Astrocyte (in vitro differentiated cells and primary cell): ENCODE measurements around the gene SF3B2. TPM values are rescaled to one million over a fixed set of nuclear protein-coding genes. Genes with fewer than 3 reads are reported as not detected.

Experiments
- DNase-seq: peaks from one replicate; pipeline ENCODE4 v3.0.0-alpha.2; 2010; ENCODE audit warnings: low read depth
- FAIRE-seq: peaks from 2 replicates; lab custom pipeline; 2011; peaks lifted over from hg19 to GRCh38; lab: Jason Lieb, UNC
- H2AFZ ChIP-seq: 2 replicates; pipeline ENCODE4 v1.6.0; 2012; ENCODE audit warnings: low read depth, low read length, inconsistent platforms
- H3K27ac ChIP-seq: 2 replicates; pipeline ENCODE4 v1.5.1; 2011; ENCODE audit warnings: low read depth, low read length, inconsistent platforms
- H3K27me3 ChIP-seq: 2 replicates; pipeline ENCODE4 v1.6.0; 2011; ENCODE audit warnings: low read length, inconsistent platforms; ENCODE audit not compliant: insufficient read depth
- H3K36me3 ChIP-seq: 2 replicates; pipeline ENCODE4 v1.5.1; 2011; ENCODE audit warnings: low read length, inconsistent platforms; ENCODE audit not compliant: insufficient read depth
- H3K4me1 ChIP-seq: 2 replicates; pipeline ENCODE4 v1.5.1; 2011; ENCODE audit warnings: low read length, inconsistent platforms; ENCODE audit not compliant: insufficient read depth
- H3K4me2 ChIP-seq: 2 replicates; pipeline ENCODE4 v1.6.0; 2012; ENCODE audit warnings: low read length, inconsistent platforms
- H3K4me3 ChIP-seq: 2 replicates; pipeline ENCODE4 v1.5.1; 2011; ENCODE audit warnings: low read depth, mild to moderate bottlenecking, low read length, inconsistent platforms; ENCODE audit not compliant: insufficient read depth
- H3K79me2 ChIP-seq: 2 replicates; pipeline ENCODE4 v1.6.0; 2012; ENCODE audit warnings: mild to moderate bottlenecking, low read length, inconsistent platforms; ENCODE audit not compliant: insufficient read depth
- H3K9ac ChIP-seq: 2 replicates; pipeline ENCODE4 v1.6.0; 2012; ENCODE audit warnings: mild to moderate bottlenecking, low read length, inconsistent platforms
- H3K9me3 ChIP-seq: 2 replicates; pipeline ENCODE4 v1.5.1; 2012; ENCODE audit warnings: low read depth, mild to moderate bottlenecking, low read length, inconsistent platforms; ENCODE audit not compliant: insufficient read depth
- H4K20me1 ChIP-seq: 2 replicates; pipeline ENCODE4 v1.6.0; 2012; ENCODE audit warnings: low read length, inconsistent platforms; ENCODE audit not compliant: insufficient read depth
- H3K27ac Mint-ChIP-seq: one replicate; pipeline ENCODE4 v1.8.0; 2021; ENCODE audit warnings: mild to moderate bottlenecking, mixed read lengths; ENCODE audit not compliant: unreplicated experiment
- H3K27me3 Mint-ChIP-seq: one replicate; pipeline ENCODE4 v1.8.0; 2021; ENCODE audit warnings: low read depth, mixed read lengths; ENCODE audit not compliant: unreplicated experiment
- H3K36me3 Mint-ChIP-seq: one replicate; pipeline ENCODE4 v1.8.0; 2021; ENCODE audit warnings: low read depth, mixed read lengths; ENCODE audit not compliant: unreplicated experiment
- H3K4me1 Mint-ChIP-seq: one replicate; pipeline ENCODE4 v1.8.0; 2021; ENCODE audit warnings: low read depth, mixed read lengths; ENCODE audit not compliant: unreplicated experiment
- H3K4me3 Mint-ChIP-seq: one replicate; pipeline ENCODE4 v1.8.0; 2021; ENCODE audit warnings: mild to moderate bottlenecking, moderate library complexity, mixed read lengths; ENCODE audit not compliant: unreplicated experiment
- H3K9me3 Mint-ChIP-seq: one replicate; pipeline ENCODE4 v1.8.0; 2021; ENCODE audit warnings: mild to moderate bottlenecking, mixed read lengths; ENCODE audit not compliant: unreplicated experiment
- CTCF ChIP-seq: IDR thresholded peaks from 2 replicates; pipeline ENCODE4 v1.5.1; 2011; ENCODE audit warnings: low read depth, mild to moderate bottlenecking, inconsistent platforms, low read length, moderate library complexity; ENCODE audit not compliant: insufficient read depth
- EZH2 ChIP-seq: IDR thresholded peaks from 2 replicates; pipeline ENCODE4 v1.6.1; 2012; ENCODE audit warnings: mild to moderate bottlenecking, low read length, inconsistent platforms; ENCODE audit not compliant: insufficient read depth
- total RNA-seq: library from RNA; stranded (reverse); gene quantifications from 2 replicates; pipeline ENCODE4 v1.2.1, GENCODE V29; 2021

SF3B2 gene
- total RNA-seq, 1 donor from 2014 or later = 170 TPM

GRCh38 chr11:66042227-66042995, 9.8 kb upstream of the SF3B2 start:
- no peaks in the 10 kb centered on the region for H3K36me3 Mint-ChIP-seq
- no peak overlapping the region for H3K27ac Mint-ChIP-seq
- no peak overlapping the region for H3K4me2 ChIP-seq
- no peaks in the 10 kb centered on the region for H3K9me3 ChIP-seq
- FAIRE-seq = no peak
- no peak overlapping the region for H3K4me3 ChIP-seq
- peaks cover 8% of the 10 kb centered on the region for H3K9me3 Mint-ChIP-seq
- no peak overlapping the region for H3K4me3 Mint-ChIP-seq
- peaks cover 5% of the 10 kb centered on the region for H3K27me3 ChIP-seq
- no peak overlapping the region for H3K27ac ChIP-seq
- H3K27me3 Mint-ChIP-seq = peaks cover 12% of the 10 kb centered on the region
- H3K4me1 Mint-ChIP-seq = no peaks in the 10 kb centered on the region
- no peaks in the 10 kb centered on the region for H3K79me2 ChIP-seq
- no peak overlapping the region for H3K9ac ChIP-seq
- no peak for DNase-seq
- no peaks in the 10 kb centered on the region for H4K20me1 ChIP-seq
- H2AFZ ChIP-seq = no peak overlapping the region
- peaks cover 2% of the 10 kb centered on the region for H3K4me1 ChIP-seq
- H3K36me3 ChIP-seq = no peaks in the 10 kb centered on the region
- TF ChIP-seq CTCF = no peak
- TF ChIP-seq EZH2 = no peak

- no peak for TF ChIP-seq CTCF
- TF ChIP-seq EZH2 = no peak
- Histone ChIP-seq H3K36me3 (no peaks in the 10 kb centered on the region), H3K79me2 (no peaks in the 10 kb centered on the region), H4K20me1 (no peaks in the 10 kb centered on the region), H3K27ac (no peak overlapping the region), H3K4me3 (no peak overlapping the region), H3K9ac (no peak overlapping the region), H3K9me3 (no peaks in the 10 kb centered on the region), H3K27me3 (peaks cover 5% of the 10 kb centered on the region), H3K4me1 (peaks cover 10% of the 10 kb centered on the region), H3K4me2 (no peak overlapping the region), H2AFZ (no peak overlapping the region)
- Mint-ChIP-seq H3K27ac (no peak overlapping the region), H3K36me3 (no peaks in the 10 kb centered on the region), H3K4me3 (no peak overlapping the region), H3K9me3 (peaks cover 4% of the 10 kb centered on the region), H3K27me3 (peaks cover 14% of the 10 kb centered on the region), H3K4me1 (no peaks in the 10 kb centered on the region)
- FAIRE-seq (no peak), DNase-seq (no peak)
Measured at GRCh38 chr11:66042996-66043906, 8.9 kb upstream of the SF3B2 start.
